OCI-M2 (cell line): ENCODE data around the gene SPINK8.
"Not testable (repeated sequence)": the region's sequence is repeated elsewhere in the genome, so short reads cannot be mapped to it uniquely, and the experiment has no call there.

Experiments used
- DNase-seq: peaks from one replicate; lab custom pipeline; 2025; ENCODE audit not compliant: unreplicated experiment; lab: John Stamatoyannopoulos, UW

The SPINK8 gene

GRCh38 chr3:48333346-48334245 lies at the start of gene SPINK8:
SPINK8 (minus strand) TSS chr3:48333661; CDS start chr3:48328341, 5,320 bp downstream.
- not testable (repeated sequence) for DNase-seq

GRCh38 chr3:48372862-48373435 lies 39.5 kb upstream of the SPINK8 start:
- DNase-seq: no peak

- DNase-seq: no peak
Measured at GRCh38 chr3:48372377-48372770, 38.9 kb upstream of the SPINK8 start.

GRCh38 chr3:48371651-48372376 lies 38.4 kb upstream of the SPINK8 start, which contains the start of gene FBXW12:
FBXW12 (plus strand) TSS chr3:48372219; CDS start chr3:48372768, 549 bp downstream.
- no peak for DNase-seq

GRCh38 chr3:48370333-48370713 lies 36.9 kb upstream of the SPINK8 start:
- DNase-seq: no peak

GRCh38 chr3:48369693-48370332 lies 36.4 kb upstream of the SPINK8 start:
- no peak for DNase-seq

- no peak for DNase-seq
Measured at GRCh38 chr3:48367201-48367600, 33.7 kb upstream of the SPINK8 start.

GRCh38 chr3:48364840-48365239 lies 31.4 kb upstream of the SPINK8 start:
- DNase-seq: no peak

- no peak for DNase-seq
Measured at GRCh38 chr3:48361928-48362327, 28.5 kb upstream of the SPINK8 start.

GRCh38 chr3:48356419-48356818 lies 23.0 kb upstream of the SPINK8 start:
- no peak for DNase-seq

- no peak for DNase-seq
Measured at GRCh38 chr3:48353987-48354386, 20.5 kb upstream of the SPINK8 start.

GRCh38 chr3:48352546-48352945 lies 19.1 kb upstream of the SPINK8 start:
- DNase-seq: no peak

- no peak for DNase-seq
Measured at GRCh38 chr3:48347500-48347899, 14.0 kb upstream of the SPINK8 start.

GRCh38 chr3:48345946-48346572 lies 12.6 kb upstream of the SPINK8 start:
- no peak for DNase-seq

GRCh38 chr3:48344867-48345507 lies 11.5 kb upstream of the SPINK8 start:
- DNase-seq: no peak

GRCh38 chr3:48343432-48343831 lies 10.0 kb upstream of the SPINK8 start:
- DNase-seq: no peak

GRCh38 chr3:48338635-48339034 lies 5.2 kb upstream of the SPINK8 start:
- DNase-seq: no peak

GRCh38 chr3:48337536-48337935 lies 4.1 kb upstream of the SPINK8 start:
- DNase-seq: not testable (repeated sequence)

GRCh38 chr3:48335286-48335685 lies 1.8 kb upstream of the SPINK8 start:
- DNase-seq: not testable (repeated sequence)

GRCh38 chr3:48334605-48335004 lies 1.1 kb upstream of the SPINK8 start:
- no peak for DNase-seq
